ENCODE data around the gene MSRB3.

- no peak for TF ChIP-seq SMC3 (IDR thresholded peaks at IDR 0.05; ENCODE audit: low read depth, low read length)
- TF ChIP-seq, protein P1, sequence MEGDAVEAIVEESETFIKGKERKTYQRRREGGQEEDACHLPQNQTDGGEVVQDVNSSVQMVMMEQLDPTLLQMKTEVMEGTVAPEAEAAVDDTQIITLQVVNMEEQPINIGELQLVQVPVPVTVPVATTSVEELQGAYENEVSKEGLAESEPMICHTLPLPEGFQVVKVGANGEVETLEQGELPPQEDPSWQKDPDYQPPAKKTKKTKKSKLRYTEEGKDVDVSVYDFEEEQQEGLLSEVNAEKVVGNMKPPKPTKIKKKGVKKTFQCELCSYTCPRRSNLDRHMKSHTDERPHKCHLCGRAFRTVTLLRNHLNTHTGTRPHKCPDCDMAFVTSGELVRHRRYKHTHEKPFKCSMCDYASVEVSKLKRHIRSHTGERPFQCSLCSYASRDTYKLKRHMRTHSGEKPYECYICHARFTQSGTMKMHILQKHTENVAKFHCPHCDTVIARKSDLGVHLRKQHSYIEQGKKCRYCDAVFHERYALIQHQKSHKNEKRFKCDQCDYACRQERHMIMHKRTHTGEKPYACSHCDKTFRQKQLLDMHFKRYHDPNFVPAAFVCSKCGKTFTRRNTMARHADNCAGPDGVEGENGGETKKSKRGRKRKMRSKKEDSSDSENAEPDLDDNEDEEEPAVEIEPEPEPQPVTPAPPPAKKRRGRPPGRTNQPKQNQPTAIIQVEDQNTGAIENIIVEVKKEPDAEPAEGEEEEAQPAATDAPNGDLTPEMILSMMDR (conservative IDR thresholded peaks at IDR 0.05; ENCODE audit: low read depth, low read length), result no peak
- TF ChIP-seq, protein P2, sequence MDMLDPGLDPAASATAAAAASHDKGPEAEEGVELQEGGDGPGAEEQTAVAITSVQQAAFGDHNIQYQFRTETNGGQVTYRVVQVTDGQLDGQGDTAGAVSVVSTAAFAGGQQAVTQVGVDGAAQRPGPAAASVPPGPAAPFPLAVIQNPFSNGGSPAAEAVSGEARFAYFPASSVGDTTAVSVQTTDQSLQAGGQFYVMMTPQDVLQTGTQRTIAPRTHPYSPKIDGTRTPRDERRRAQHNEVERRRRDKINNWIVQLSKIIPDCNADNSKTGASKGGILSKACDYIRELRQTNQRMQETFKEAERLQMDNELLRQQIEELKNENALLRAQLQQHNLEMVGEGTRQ (IDR thresholded peaks at IDR 0.05; ENCODE audit: low read depth, low read length), result no peak
Observed at GRCh38 chr12:65325183-65325582, 46.7 kb downstream of the MSRB3 start.

All from IMR-90 (cell line).